Left forelimb (tissue), 1 donor: Measurements from ENCODE around the gene FFAR1.

ENCODE experiments used
- DNase-seq: peaks from one replicate; pipeline ENCODE4 v3.0.0-alpha.2; 2018; ENCODE audit warnings: low spot score

Gene FFAR1

GRCh38 chr19:35347171-35347929, at the start of gene FFAR1:
TSS of gene FFAR1 (plus strand) at chr19:35347902. CDS start at chr19:35351552, 3,650 bp downstream.
- peak; percentile 46 for DNase-seq

GRCh38 chr19:35297922-35298321, 49.8 kb upstream of the FFAR1 start:
- no peak for DNase-seq

GRCh38 chr19:35298561-35298972, 49.1 kb upstream of the FFAR1 start:
- DNase-seq, result no peak

- DNase-seq, result no peak
Measured at GRCh38 chr19:35299523-35300338, 48.0 kb upstream of the FFAR1 start.

GRCh38 chr19:35300339-35300649, 47.4 kb upstream of the FFAR1 start:
- no peak for DNase-seq

- DNase-seq, result no peak
Measured at GRCh38 chr19:35301961-35302360, 45.7 kb upstream of the FFAR1 start.

GRCh38 chr19:35302446-35302845, 45.3 kb upstream of the FFAR1 start:
- no peak for DNase-seq

- DNase-seq, result no peak
Measured at GRCh38 chr19:35303357-35303915, 44.3 kb upstream of the FFAR1 start.

- no peak for DNase-seq
Measured at GRCh38 chr19:35304036-35304435, 43.7 kb upstream of the FFAR1 start.

GRCh38 chr19:35305181-35305580, 42.5 kb upstream of the FFAR1 start:
- DNase-seq, result no peak

GRCh38 chr19:35306473-35307246, 41.0 kb upstream of the FFAR1 start:
- DNase-seq, result no peak

- no peak for DNase-seq
Measured at GRCh38 chr19:35307931-35308330, 39.8 kb upstream of the FFAR1 start.

- no peak for DNase-seq
Measured at GRCh38 chr19:35308910-35309309, 38.8 kb upstream of the FFAR1 start.

- no peak for DNase-seq
Measured at GRCh38 chr19:35309481-35310279, 38.0 kb upstream of the FFAR1 start.

GRCh38 chr19:35310331-35310730, 37.4 kb upstream of the FFAR1 start:
- no peak for DNase-seq

- DNase-seq, result no peak
Measured at GRCh38 chr19:35310811-35311465, 36.8 kb upstream of the FFAR1 start.

GRCh38 chr19:35311901-35312665, 35.6 kb upstream of the FFAR1 start:
- DNase-seq, result no peak

GRCh38 chr19:35313587-35313986, 34.1 kb upstream of the FFAR1 start:
- no peak for DNase-seq

GRCh38 chr19:35314031-35314430, 33.7 kb upstream of the FFAR1 start:
- DNase-seq, result no peak

- DNase-seq, result no peak
Measured at GRCh38 chr19:35314858-35315470, 32.7 kb upstream of the FFAR1 start.
